IPS-18c (cell line): ENCODE data around the gene PIAS4.

ENCODE experiments used
- H3K4me3 ChIP-seq: 2 replicates; pipeline ENCODE4 v1.7.0; 2013; ENCODE audit warnings: low read depth, mild to moderate bottlenecking, low read length, moderate library complexity; ENCODE audit not compliant: insufficient read depth
- H3K9me3 ChIP-seq: one replicate; pipeline ENCODE4 v1.6.1; 2013; ENCODE audit warnings: mild to moderate bottlenecking, low read length, moderate library complexity; ENCODE audit not compliant: control insufficient read depth, insufficient read depth

The PIAS4 gene

GRCh38 chr19:4077007-4077374, 69.5 kb downstream of the PIAS4 start:
- Histone ChIP-seq H3K4me3 (no peak overlapping the region), H3K9me3 (no peaks in the 10 kb centered on the region)

GRCh38 chr19:4077800-4078684, 70.5 kb downstream of the PIAS4 start:
- no peaks in the 10 kb centered on the region for H3K9me3 ChIP-seq
- H3K4me3 ChIP-seq, result no peak overlapping the region

GRCh38 chr19:4080473-4080872, 72.9 kb downstream of the PIAS4 start:
- Histone ChIP-seq H3K4me3 (no peak overlapping the region), H3K9me3 (no peaks in the 10 kb centered on the region)

GRCh38 chr19:4081441-4082129, 74.0 kb downstream of the PIAS4 start:
- Histone ChIP-seq H3K9me3 (no peaks in the 10 kb centered on the region), H3K4me3 (no peak overlapping the region)

- Histone ChIP-seq H3K4me3 (no peak overlapping the region), H3K9me3 (no peaks in the 10 kb centered on the region)
Observed at GRCh38 chr19:4082172-4082571, 74.6 kb downstream of the PIAS4 start.

- Histone ChIP-seq H3K4me3 (no peak overlapping the region), H3K9me3 (no peaks in the 10 kb centered on the region)
Observed at GRCh38 chr19:4083677-4084546, 76.4 kb downstream of the PIAS4 start.

GRCh38 chr19:4084547-4084877, 77.0 kb downstream of the PIAS4 start:
- H3K4me3 ChIP-seq, result no peak overlapping the region
- H3K9me3 ChIP-seq, result no peaks in the 10 kb centered on the region

- no peaks in the 10 kb centered on the region for H3K9me3 ChIP-seq
Observed at GRCh38 chr19:4086411-4086867, 78.9 kb downstream of the PIAS4 start.

GRCh38 chr19:4087787-4088679, 80.5 kb downstream of the PIAS4 start:
- H3K4me3 ChIP-seq, result no peak overlapping the region
- H3K9me3 ChIP-seq, result no peaks in the 10 kb centered on the region

More at GRCh38 chr19:4086411-4086867, 78.9 kb downstream of the PIAS4 start:
- H3K4me3 ChIP-seq, result no peak overlapping the region

- Histone ChIP-seq H3K4me3 (no peak overlapping the region), H3K9me3 (no peaks in the 10 kb centered on the region)
Observed at GRCh38 chr19:4088975-4089374, 81.4 kb downstream of the PIAS4 start.
